ENCODE results near the gene SMYD3.

DNA sequence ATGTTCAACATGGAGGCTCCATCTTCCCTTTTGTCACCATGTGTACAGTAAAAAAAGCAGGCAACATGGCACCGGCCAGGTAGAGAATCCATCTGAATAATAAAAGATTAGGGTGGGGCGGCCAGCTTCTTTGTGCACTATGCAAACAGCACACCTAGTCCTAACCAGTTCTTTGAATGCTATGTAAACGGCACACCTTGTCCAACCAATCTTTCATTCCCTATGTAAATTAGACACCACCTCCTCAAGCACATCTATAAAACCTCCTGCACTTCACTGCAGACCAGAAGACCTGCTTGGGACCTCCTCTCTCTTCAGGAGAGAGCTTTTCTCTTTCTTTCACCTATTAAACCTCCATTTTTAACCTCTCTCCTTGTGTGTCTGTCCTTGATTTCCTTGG, 30.8 kb upstream of the SMYD3 start:
- TF ChIP-seq, protein P1, sequence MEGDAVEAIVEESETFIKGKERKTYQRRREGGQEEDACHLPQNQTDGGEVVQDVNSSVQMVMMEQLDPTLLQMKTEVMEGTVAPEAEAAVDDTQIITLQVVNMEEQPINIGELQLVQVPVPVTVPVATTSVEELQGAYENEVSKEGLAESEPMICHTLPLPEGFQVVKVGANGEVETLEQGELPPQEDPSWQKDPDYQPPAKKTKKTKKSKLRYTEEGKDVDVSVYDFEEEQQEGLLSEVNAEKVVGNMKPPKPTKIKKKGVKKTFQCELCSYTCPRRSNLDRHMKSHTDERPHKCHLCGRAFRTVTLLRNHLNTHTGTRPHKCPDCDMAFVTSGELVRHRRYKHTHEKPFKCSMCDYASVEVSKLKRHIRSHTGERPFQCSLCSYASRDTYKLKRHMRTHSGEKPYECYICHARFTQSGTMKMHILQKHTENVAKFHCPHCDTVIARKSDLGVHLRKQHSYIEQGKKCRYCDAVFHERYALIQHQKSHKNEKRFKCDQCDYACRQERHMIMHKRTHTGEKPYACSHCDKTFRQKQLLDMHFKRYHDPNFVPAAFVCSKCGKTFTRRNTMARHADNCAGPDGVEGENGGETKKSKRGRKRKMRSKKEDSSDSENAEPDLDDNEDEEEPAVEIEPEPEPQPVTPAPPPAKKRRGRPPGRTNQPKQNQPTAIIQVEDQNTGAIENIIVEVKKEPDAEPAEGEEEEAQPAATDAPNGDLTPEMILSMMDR (IDR thresholded peaks at IDR 0.05): no peak
- no peak for TF ChIP-seq POLR2A (IDR thresholded peaks at IDR 0.05)
